ENCODE measurements around the gene TMEM184A.

TMEM184A gene

GRCh38 chr7:1572111-1572822 is 16.3 kb upstream of the TMEM184A start:
- H3K4me1 ChIP-seq (ENCODE audit: control insufficient read depth, insufficient read depth, low read length): peaks cover 22% of the 10 kb centered on the region
- no peaks in the 10 kb centered on the region for H3K27me3 ChIP-seq (ENCODE audit: control insufficient read depth, insufficient read depth, low read length)
- no peaks in the 10 kb centered on the region for H3K9me3 ChIP-seq (ENCODE audit: control insufficient read depth, low read length)
- no peak overlapping the region for H3K4me3 ChIP-seq (ENCODE audit: low read length)
- no peak overlapping the region for H3K9ac ChIP-seq (ENCODE audit: low read length)
- no peaks in the 10 kb centered on the region for H3K36me3 ChIP-seq (ENCODE audit: control insufficient read depth, insufficient read depth, low read length)

- Histone ChIP-seq H3K4me3 (ENCODE audit: low read length) (peak within 1 kb of the TSS; percentile 92), H3K9ac (ENCODE audit: low read length) (peak within 1 kb of the TSS; percentile 97), H3K9me3 (ENCODE audit: control insufficient read depth, low read length) (no peaks in the 10 kb centered on the region), H3K36me3 (ENCODE audit: control insufficient read depth, insufficient read depth, low read length) (no peaks in the 10 kb centered on the region), H3K27me3 (ENCODE audit: control insufficient read depth, insufficient read depth, low read length) (no peaks in the 10 kb centered on the region), H3K4me1 (ENCODE audit: control insufficient read depth, insufficient read depth, low read length) (peaks cover 39% of the 10 kb centered on the region)
These were observed 14.0 kb upstream of the TMEM184A start, which contains the start of gene PSMG3 for GRCh38 chr7:1569833-1570632. Gene PSMG3 (minus strand): TSS chr7:1570032. CDS start chr7:1569339, 693 bp downstream.

- H3K9me3 ChIP-seq (ENCODE audit: control insufficient read depth, low read length): no peaks in the 10 kb centered on the region
- peak overlapping the region; percentile 97 for H3K9ac ChIP-seq (ENCODE audit: low read length)
- no peak overlapping the region for H3K4me3 ChIP-seq (ENCODE audit: low read length)
- no peaks in the 10 kb centered on the region for H3K27me3 ChIP-seq (ENCODE audit: control insufficient read depth, insufficient read depth, low read length)
- peaks cover 39% of the 10 kb centered on the region for H3K4me1 ChIP-seq (ENCODE audit: control insufficient read depth, insufficient read depth, low read length)
- no peaks in the 10 kb centered on the region for H3K36me3 ChIP-seq (ENCODE audit: control insufficient read depth, insufficient read depth, low read length)
These were observed 13.4 kb upstream of the TMEM184A start for GRCh38 chr7:1569440-1569832.

- H3K27me3 ChIP-seq (ENCODE audit: control insufficient read depth, insufficient read depth, low read length): no peaks in the 10 kb centered on the region
- no peaks in the 10 kb centered on the region for H3K9me3 ChIP-seq (ENCODE audit: control insufficient read depth, low read length)
- peaks cover 39% of the 10 kb centered on the region for H3K4me1 ChIP-seq (ENCODE audit: control insufficient read depth, insufficient read depth, low read length)
- no peaks in the 10 kb centered on the region for H3K36me3 ChIP-seq (ENCODE audit: control insufficient read depth, insufficient read depth, low read length)
- H3K9ac ChIP-seq (ENCODE audit: low read length): peak overlapping the region; percentile 97
- no peak overlapping the region for H3K4me3 ChIP-seq (ENCODE audit: low read length)
These were observed 13.0 kb upstream of the TMEM184A start for GRCh38 chr7:1569016-1569415.

- Histone ChIP-seq H3K9ac (ENCODE audit: low read length) (peak overlapping the region; percentile 6), H3K27me3 (ENCODE audit: control insufficient read depth, insufficient read depth, low read length) (no peaks in the 10 kb centered on the region), H3K36me3 (ENCODE audit: control insufficient read depth, insufficient read depth, low read length) (no peaks in the 10 kb centered on the region), H3K9me3 (ENCODE audit: control insufficient read depth, low read length) (no peaks in the 10 kb centered on the region), H3K4me1 (ENCODE audit: control insufficient read depth, insufficient read depth, low read length) (peaks cover 39% of the 10 kb centered on the region), H3K4me3 (ENCODE audit: low read length) (peak overlapping the region; percentile 5)
These were observed 12.0 kb upstream of the TMEM184A start for GRCh38 chr7:1567896-1568510.

GRCh38 chr7:1567049-1567771 is 11.2 kb upstream of the TMEM184A start:
- H3K9me3 ChIP-seq (ENCODE audit: control insufficient read depth, low read length): no peaks in the 10 kb centered on the region
- peak overlapping the region; percentile 20 for H3K9ac ChIP-seq (ENCODE audit: low read length)
- no peak overlapping the region for H3K4me3 ChIP-seq (ENCODE audit: low read length)
- no peaks in the 10 kb centered on the region for H3K36me3 ChIP-seq (ENCODE audit: control insufficient read depth, insufficient read depth, low read length)
- no peaks in the 10 kb centered on the region for H3K27me3 ChIP-seq (ENCODE audit: control insufficient read depth, insufficient read depth, low read length)
- H3K4me1 ChIP-seq (ENCODE audit: control insufficient read depth, insufficient read depth, low read length): peaks cover 39% of the 10 kb centered on the region

GRCh38 chr7:1566687-1567048 is 10.7 kb upstream of the TMEM184A start:
- Histone ChIP-seq H3K9ac (ENCODE audit: low read length) (peak overlapping the region; percentile 61), H3K9me3 (ENCODE audit: control insufficient read depth, low read length) (no peaks in the 10 kb centered on the region), H3K4me3 (ENCODE audit: low read length) (no peak overlapping the region), H3K36me3 (ENCODE audit: control insufficient read depth, insufficient read depth, low read length) (no peaks in the 10 kb centered on the region), H3K4me1 (ENCODE audit: control insufficient read depth, insufficient read depth, low read length) (peaks cover 39% of the 10 kb centered on the region), H3K27me3 (ENCODE audit: control insufficient read depth, insufficient read depth, low read length) (no peaks in the 10 kb centered on the region)

- H3K36me3 ChIP-seq (ENCODE audit: control insufficient read depth, insufficient read depth, low read length): no peaks in the 10 kb centered on the region
- H3K9me3 ChIP-seq (ENCODE audit: control insufficient read depth, low read length): no peaks in the 10 kb centered on the region
- no peak overlapping the region for H3K4me3 ChIP-seq (ENCODE audit: low read length)
- H3K4me1 ChIP-seq (ENCODE audit: control insufficient read depth, insufficient read depth, low read length): peaks cover 46% of the 10 kb centered on the region
- H3K9ac ChIP-seq (ENCODE audit: low read length): no peak overlapping the region
- no peaks in the 10 kb centered on the region for H3K27me3 ChIP-seq (ENCODE audit: control insufficient read depth, insufficient read depth, low read length)
These were observed 8.6 kb upstream of the TMEM184A start for GRCh38 chr7:1564603-1565022.

- H3K9me3 ChIP-seq (ENCODE audit: control insufficient read depth, low read length): no peaks in the 10 kb centered on the region
- no peak overlapping the region for H3K4me3 ChIP-seq (ENCODE audit: low read length)
- no peak overlapping the region for H3K9ac ChIP-seq (ENCODE audit: low read length)
- H3K27me3 ChIP-seq (ENCODE audit: control insufficient read depth, insufficient read depth, low read length): no peaks in the 10 kb centered on the region
- H3K4me1 ChIP-seq (ENCODE audit: control insufficient read depth, insufficient read depth, low read length): peaks cover 51% of the 10 kb centered on the region
- no peaks in the 10 kb centered on the region for H3K36me3 ChIP-seq (ENCODE audit: control insufficient read depth, insufficient read depth, low read length)
These were observed 8.1 kb upstream of the TMEM184A start for GRCh38 chr7:1563981-1564602.

- no peak overlapping the region for H3K9ac ChIP-seq (ENCODE audit: low read length)
- H3K4me3 ChIP-seq (ENCODE audit: low read length): no peak overlapping the region
- H3K9me3 ChIP-seq (ENCODE audit: control insufficient read depth, low read length): no peaks in the 10 kb centered on the region
- peaks cover 50% of the 10 kb centered on the region for H3K4me1 ChIP-seq (ENCODE audit: control insufficient read depth, insufficient read depth, low read length)
- H3K27me3 ChIP-seq (ENCODE audit: control insufficient read depth, insufficient read depth, low read length): no peaks in the 10 kb centered on the region
- no peaks in the 10 kb centered on the region for H3K36me3 ChIP-seq (ENCODE audit: control insufficient read depth, insufficient read depth, low read length)
These were observed 6.6 kb upstream of the TMEM184A start for GRCh38 chr7:1562597-1563051.

GRCh38 chr7:1562116-1562515 is 6.1 kb upstream of the TMEM184A start:
- H3K9ac ChIP-seq (ENCODE audit: low read length): no peak overlapping the region
- no peaks in the 10 kb centered on the region for H3K9me3 ChIP-seq (ENCODE audit: control insufficient read depth, low read length)
- no peaks in the 10 kb centered on the region for H3K36me3 ChIP-seq (ENCODE audit: control insufficient read depth, insufficient read depth, low read length)
- H3K4me1 ChIP-seq (ENCODE audit: control insufficient read depth, insufficient read depth, low read length): peaks cover 47% of the 10 kb centered on the region
- H3K4me3 ChIP-seq (ENCODE audit: low read length): no peak overlapping the region
- H3K27me3 ChIP-seq (ENCODE audit: control insufficient read depth, insufficient read depth, low read length): no peaks in the 10 kb centered on the region

All from mucosa of stomach (tissue), 1 donor.